Kidney (tissue), 14 donors: Measurements from ENCODE around the gene WFDC6. TPM values are rescaled to one million over a fixed set of nuclear protein-coding genes. Genes with fewer than 3 reads are reported as not detected.

Experiments used
- DNase-seq, 5 donors: peaks; one replicate each; pipeline ENCODE4 v3.0.0-alpha.2; 2013 to 2020
- FAIRE-seq: peaks from 2 replicates; lab custom pipeline; 2012; peaks lifted over from hg19 to GRCh38; lab: Jason Lieb, UNC
- H3K27ac ChIP-seq, 2 donors: one replicate each; pipeline ENCODE4 v1.7.0; 2013; ENCODE audit warnings: low read depth in 2 of 2, low read length in 2 of 2, inconsistent platforms in 1 of 2
- H3K27me3 ChIP-seq: one replicate; pipeline ENCODE4 v1.7.1; 2013; ENCODE audit warnings: low read length, inconsistent platforms; ENCODE audit not compliant: control insufficient read depth, insufficient read depth
- H3K36me3 ChIP-seq, 3 donors: one replicate each; pipeline versions ENCODE4 v1.7.0 to v1.7.1; 2013; ENCODE audit warnings: low read length in 3 of 3, control low read depth in 1 of 3, inconsistent platforms in 1 of 3; ENCODE audit not compliant: insufficient read depth in 3 of 3, control insufficient read depth in 2 of 3
- H3K4me1 ChIP-seq, 3 donors: one replicate each; pipeline versions ENCODE4 v1.7.0 to v1.7.1; 2013; ENCODE audit warnings: low read length in 3 of 3, inconsistent platforms in 1 of 3, low read depth in 1 of 3; ENCODE audit not compliant: control insufficient read depth in 2 of 3, insufficient read depth in 2 of 3
- H3K4me3 ChIP-seq, 3 donors: one replicate each; pipeline versions ENCODE4 v1.7.0 to v1.8.1; 2013; ENCODE audit warnings: low read length in 3 of 3, control low read depth in 1 of 3, inconsistent platforms in 1 of 3
- H3K9ac ChIP-seq, 3 donors: one replicate each; pipeline versions ENCODE4 v1.7.0 to v1.7.1; 2013; ENCODE audit warnings: low read length in 3 of 3, control low read depth in 1 of 3, inconsistent platforms in 1 of 3
- H3K9me3 ChIP-seq, 3 donors: one replicate each; pipeline versions ENCODE4 v1.7.0 to v1.7.1; 2013; ENCODE audit warnings: low read length in 3 of 3, control low read depth in 1 of 3, inconsistent platforms in 1 of 3; ENCODE audit not compliant: control insufficient read depth in 2 of 3, insufficient read depth in 1 of 3
- CTCF ChIP-seq: IDR thresholded peaks from 3 replicates; pipeline ENCODE4 v1.5.1; 2012; ENCODE audit warnings: mild to moderate bottlenecking, moderate library complexity, borderline replicate concordance; ENCODE audit not compliant: insufficient read depth; ENCODE audit errors: extremely low read depth
- intact Hi-C: fragments of 100-400 bp; cut with DNase I; formaldehyde crosslinking; loops from one replicate; pipeline ENCODE4 v1.11.1; 2022
- polyA plus RNA-seq: library from polyadenylated mRNA; stranded (reverse); fragments of 350-450 nt; fragmentation: Illumina TruSeq; extraction: RNeasy Lipid Tissue Mini Kit (QIAGEN cat#74804); gene quantifications from one replicate; pipeline ENCODE4 v1.2.3, GENCODE V29; 2014; ENCODE audit warnings: low read depth, low replicate concordance; ENCODE audit not compliant: insufficient read depth
- total RNA-seq: library from RNA; stranded (reverse); fragmentation: NEBNext Ultra II Directional; extraction: Animal tissue kit (Norgen Biotek cat#: 25700); gene quantifications from one replicate; pipeline ENCODE4 v1.2.1, GENCODE V29; 2021
- donor health status: control.
- donor health status: control.
- donor health status: control.
- donor health status: control.
- donor health status: control.
- donor health status: DM: yes; HTN: yes; CAD: no.
- donor health status: Normal renal cell carcinoma (clear cell type).

WFDC6 gene
- total and polyA plus RNA-seq, 2 donors from 2014 or later, result not detected

DNA sequence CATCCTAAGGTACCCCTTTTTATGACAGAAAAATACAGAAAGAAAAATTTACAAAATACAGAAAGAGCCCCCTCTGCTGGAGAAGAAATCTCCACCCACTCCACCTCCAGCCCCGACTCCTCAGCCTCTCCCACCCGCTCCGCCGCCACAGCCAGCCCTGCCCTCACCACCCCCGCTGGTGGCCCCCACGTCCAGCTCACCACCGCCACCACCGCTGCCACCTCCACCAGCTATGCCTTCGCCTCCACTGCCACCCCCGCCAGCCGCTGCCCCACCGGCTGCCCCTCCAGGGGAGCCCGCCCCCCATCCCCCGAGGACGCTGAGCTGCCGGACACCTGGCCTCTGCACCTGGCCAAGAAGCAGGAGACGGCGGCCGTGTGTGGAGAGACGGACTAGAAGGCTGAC is 52.0 kb downstream of the WFDC6 start:
- H3K4me3 ChIP-seq, result no peak overlapping the region
- DNase-seq, result peak in 4 of 5 donors; percentile 21 to 77 (median 36)
- no peak for FAIRE-seq
- H3K27ac ChIP-seq, result no peak overlapping the region
- H3K27me3 ChIP-seq, result no peaks in the 10 kb centered on the region
- intact Hi-C loops, result no loop called here
- H3K9me3 ChIP-seq, result no peaks in the 10 kb centered on the region
- H3K9ac ChIP-seq, result no peak overlapping the region
- no peak for TF ChIP-seq CTCF
- no peaks in the 10 kb centered on the region for H3K36me3 ChIP-seq
- H3K4me1 ChIP-seq, result no peaks in the 10 kb centered on the region

GRCh38 chr20:45485388-45485787 is 53.9 kb downstream of the WFDC6 start:
- FAIRE-seq, result no peak
- intact Hi-C loops, result no loop called here

DNA sequence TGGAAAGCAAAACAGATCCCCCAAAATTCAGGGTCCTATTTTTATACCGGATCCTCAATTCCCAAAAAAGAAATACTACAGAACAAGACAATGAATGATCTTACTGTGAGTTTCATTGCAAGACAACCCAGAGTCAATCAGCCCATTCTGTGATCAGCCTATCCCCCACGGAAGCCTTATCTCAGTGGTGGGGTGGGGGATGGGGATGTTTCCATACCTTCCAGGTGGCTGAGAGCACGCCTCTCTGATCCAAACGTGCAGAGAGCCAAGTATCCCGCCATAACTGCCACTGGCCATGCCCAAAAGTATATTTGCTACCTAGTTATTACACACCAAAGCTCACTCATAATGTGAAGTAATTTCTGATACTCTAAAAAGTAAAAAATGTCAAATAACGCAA is 54.6 kb downstream of the WFDC6 start:
- no peak for TF ChIP-seq CTCF
- Histone ChIP-seq H3K4me1 (no peaks in the 10 kb centered on the region), H3K27ac (no peak overlapping the region), H3K4me3 (no peak overlapping the region), H3K9ac (no peak overlapping the region), H3K27me3 (no peaks in the 10 kb centered on the region), H3K36me3 (peaks cover 0 to 2% (median 0%) of the 10 kb centered on the region in 3 donors), H3K9me3 (no peaks in the 10 kb centered on the region)
- FAIRE-seq (no peak), DNase-seq (no peak)
- intact Hi-C loops, result no loop called here

More at GRCh38 chr20:45485388-45485787, 53.9 kb downstream of the WFDC6 start:
- no peak for DNase-seq
- Histone ChIP-seq H3K27ac (no peak overlapping the region), H3K9ac (no peak overlapping the region), H3K27me3 (no peaks in the 10 kb centered on the region), H3K36me3 (peaks cover 0 to 2% (median 0%) of the 10 kb centered on the region in 3 donors), H3K4me3 (no peak overlapping the region), H3K9me3 (no peaks in the 10 kb centered on the region), H3K4me1 (no peaks in the 10 kb centered on the region)
- TF ChIP-seq CTCF, result no peak

Other genes with a start within 250 kb of the WFDC6 start
- not detected for gene RBPJL, start 232.6 kb downstream of the WFDC6 start, total RNA-seq
- gene RBPJL, start 232.6 kb downstream of the WFDC6 start, polyA plus RNA-seq, result not detected
- gene MATN4, start 231.2 kb downstream of the WFDC6 start, total RNA-seq, result 0.19 TPM
- gene MATN4, start 231.2 kb downstream of the WFDC6 start, polyA plus RNA-seq, result 0.19 TPM
- 397 TPM for gene SDC4, start 191.1 kb downstream of the WFDC6 start, total RNA-seq
- 242 TPM for gene SDC4, start 191.1 kb downstream of the WFDC6 start, polyA plus RNA-seq
- gene SYS1, start 176.3 kb downstream of the WFDC6 start, total RNA-seq, result 38.7 TPM
- 39.8 TPM for gene SYS1, start 176.3 kb downstream of the WFDC6 start, polyA plus RNA-seq
- gene TP53TG5, start 161.2 kb downstream of the WFDC6 start, total RNA-seq, result not detected
- gene TP53TG5, start 161.2 kb downstream of the WFDC6 start, polyA plus RNA-seq, result not detected
- 51.5 TPM for gene DBNDD2, start 131.2 kb downstream of the WFDC6 start, total RNA-seq
- 50.7 TPM for gene DBNDD2, start 131.2 kb downstream of the WFDC6 start, polyA plus RNA-seq
- 90.9 TPM for gene PIGT, start 123.3 kb downstream of the WFDC6 start, total RNA-seq
- 95.0 TPM for gene PIGT, start 123.3 kb downstream of the WFDC6 start, polyA plus RNA-seq
- 2,874 TPM for gene WFDC2, start 69.7 kb downstream of the WFDC6 start, total RNA-seq
- 1,908 TPM for gene WFDC2, start 69.7 kb downstream of the WFDC6 start, polyA plus RNA-seq
- gene SPINT3, start 23.9 kb downstream of the WFDC6 start, total RNA-seq, result not detected
- gene SPINT3, start 23.9 kb downstream of the WFDC6 start, polyA plus RNA-seq, result not detected
- gene EPPIN, start 7.9 kb upstream of the WFDC6 start, total RNA-seq, result not detected
- not detected for gene EPPIN, start 7.9 kb upstream of the WFDC6 start, polyA plus RNA-seq
- gene WFDC8, start 39.8 kb upstream of the WFDC6 start, total RNA-seq, result not detected
- not detected for gene WFDC8, start 39.8 kb upstream of the WFDC6 start, polyA plus RNA-seq
- not detected for gene WFDC10A, start 90.3 kb upstream of the WFDC6 start, total RNA-seq
- gene WFDC10A, start 90.3 kb upstream of the WFDC6 start, polyA plus RNA-seq, result not detected
- gene WFDC9, start 91.8 kb upstream of the WFDC6 start, total RNA-seq, result not detected
- gene WFDC9, start 91.8 kb upstream of the WFDC6 start, polyA plus RNA-seq, result not detected
- gene WFDC11, start 130.8 kb upstream of the WFDC6 start, total RNA-seq, result not detected
- gene WFDC11, start 130.8 kb upstream of the WFDC6 start, polyA plus RNA-seq, result not detected
- not detected for gene WFDC13, start 162.6 kb upstream of the WFDC6 start, total RNA-seq
- not detected for gene WFDC13, start 162.6 kb upstream of the WFDC6 start, polyA plus RNA-seq
- gene WFDC10B, start 165.5 kb upstream of the WFDC6 start, total RNA-seq, result 0.60 TPM
- gene WFDC10B, start 165.5 kb upstream of the WFDC6 start, polyA plus RNA-seq, result not detected
- not detected for gene SPINT4, start 182.9 kb upstream of the WFDC6 start, total RNA-seq
- not detected for gene SPINT4, start 182.9 kb upstream of the WFDC6 start, polyA plus RNA-seq